Measurements from ENCODE around the gene NHLH1. TPM values are rescaled to one million over a fixed set of nuclear protein-coding genes. Genes with fewer than 3 reads are reported as not detected.

NHLH1 gene
- total and polyA plus RNA-seq, 2 of the 4 experiments (the other 2 are of a cell fraction): 0.14 TPM; not detected in 1

DNA sequence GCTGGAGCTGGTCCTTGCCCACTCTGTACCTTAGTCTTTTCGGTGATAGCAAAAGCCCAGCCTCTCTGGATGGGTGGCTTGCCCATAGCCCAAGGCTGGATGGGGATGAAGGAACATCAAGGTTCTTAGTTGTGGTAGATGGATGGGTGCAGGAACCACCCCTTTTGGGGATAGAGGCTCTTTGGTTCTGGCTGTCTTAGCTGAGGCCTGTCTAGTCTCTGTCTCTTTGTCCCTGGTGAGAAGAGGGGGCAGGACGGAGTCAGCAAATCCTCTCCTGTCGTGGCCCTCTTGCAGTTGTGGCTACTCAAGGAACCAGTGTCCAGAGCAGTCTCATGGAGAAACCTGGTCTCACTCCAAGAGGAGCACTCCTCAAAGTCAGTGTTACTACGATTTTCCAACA is 42.0 kb downstream of the NHLH1 start:
- H2AFZ ChIP-seq (replicated peaks; ENCODE audit: low read length, poor library complexity): no peak overlapping the region
- dilution Hi-C loops (cut with HindIII; ENCODE audit: low sequenced_read_pairs, unreplicated experiment): no loop called here
- H3K79me1 ChIP-seq (ENCODE audit: low read depth in 1 of 2, low read length in 2 of 2): no peaks in the 10 kb centered on the region
- POLR2A ChIA-PET (ENCODE audit: unreplicated experiment): no interaction called here
- H2BK20ac ChIP-seq (ENCODE audit: low read depth, low read length): no peak overlapping the region
- H3K4me2 ChIP-seq (ENCODE audit: low read depth, low read length): no peak overlapping the region
- no peak overlapping the region for H2AK5ac ChIP-seq (ENCODE audit: low read depth, low read length)
- CTCF ChIA-PET: no interaction called here
- no peak overlapping the region for H4K91ac ChIP-seq (ENCODE audit: insufficient read depth, low read depth, low read length)
- no peak overlapping the region for H4K8ac ChIP-seq (ENCODE audit: low read depth in 2 of 2, low read length in 2 of 2)
- no peak overlapping the region for H2BK120ac ChIP-seq (ENCODE audit: low read depth, low read length)
- no peaks in the 10 kb centered on the region for H3K9me3 ChIP-seq (ENCODE audit: control insufficient read depth, insufficient read depth, low read length)
- no CpG with 5 or more reads among the region's 4 CpGs for WGBS, 2 experiments (ENCODE audit: extremely low coverage in 2 of 2, insufficient read length in 1 of 2)
- no peaks in the 10 kb centered on the region for H4K20me1 ChIP-seq (ENCODE audit: insufficient read depth, low read length)
- no peak overlapping the region for H3K4me3 ChIP-seq (ENCODE audit: insufficient read depth, low read depth, low read length)
- intact Hi-C loops (cut with micrococcal nuclease): no loop called here
- no peak overlapping the region for H3K23ac ChIP-seq (ENCODE audit: low read depth, low read length)
- TF ChIP-seq MXI1 (IDR thresholded peaks at IDR 0.05; ENCODE audit: borderline replicate concordance, low read depth, low read length): no peak
- TF ChIP-seq POLR2A (IDR thresholded peaks at IDR 0.05; ENCODE audit: low read depth, low read length): no peak
- no peak for TF ChIP-seq SMC3 (IDR thresholded peaks at IDR 0.05; ENCODE audit: low read depth, low read length)
- TF ChIP-seq CEBPB (IDR thresholded peaks at IDR 0.05; ENCODE audit: low read depth, low read length): no peak
- TF ChIP-seq BHLHE40 (IDR thresholded peaks at IDR 0.05; ENCODE audit: low read depth, low read length): no peak
- no peak for TF ChIP-seq USF2 (IDR thresholded peaks at IDR 0.05; ENCODE audit: low read depth, low read length)
- no peak for TF ChIP-seq CHD1 (IDR thresholded peaks at IDR 0.05; ENCODE audit: low read depth, low read length)
- TF ChIP-seq, protein P1, sequence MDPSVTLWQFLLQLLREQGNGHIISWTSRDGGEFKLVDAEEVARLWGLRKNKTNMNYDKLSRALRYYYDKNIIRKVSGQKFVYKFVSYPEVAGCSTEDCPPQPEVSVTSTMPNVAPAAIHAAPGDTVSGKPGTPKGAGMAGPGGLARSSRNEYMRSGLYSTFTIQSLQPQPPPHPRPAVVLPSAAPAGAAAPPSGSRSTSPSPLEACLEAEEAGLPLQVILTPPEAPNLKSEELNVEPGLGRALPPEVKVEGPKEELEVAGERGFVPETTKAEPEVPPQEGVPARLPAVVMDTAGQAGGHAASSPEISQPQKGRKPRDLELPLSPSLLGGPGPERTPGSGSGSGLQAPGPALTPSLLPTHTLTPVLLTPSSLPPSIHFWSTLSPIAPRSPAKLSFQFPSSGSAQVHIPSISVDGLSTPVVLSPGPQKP (IDR thresholded peaks at IDR 0.05; ENCODE audit: borderline replicate concordance, low read depth, low read length): no peak
- TF ChIP-seq RFX5 (IDR thresholded peaks at IDR 0.05; ENCODE audit: low read depth, low read length): no peak
- TF ChIP-seq MAFK (IDR thresholded peaks at IDR 0.05; ENCODE audit: low read depth, low read length): no peak
- no peak for TF ChIP-seq RAD21 (IDR thresholded peaks at IDR 0.05; ENCODE audit: low read length)
- no peak for TF ChIP-seq MAZ (IDR thresholded peaks at IDR 0.05; ENCODE audit: borderline replicate concordance, low read depth, low read length)
- no peak for TF ChIP-seq FOS (IDR thresholded peaks at IDR 0.05; ENCODE audit: low read depth, low read length)
- TF ChIP-seq CTCF (conservative IDR thresholded peaks at IDR 0.05; ENCODE audit: low read depth, low read length): no peak
- TF ChIP-seq NFE2L2 (IDR thresholded peaks at IDR 0.05; ENCODE audit: low read depth, low read length): no peak
- TF ChIP-seq RCOR1 (IDR thresholded peaks at IDR 0.05; ENCODE audit: insufficient replicate concordance, low read length): no peak
- no peaks in the 10 kb centered on the region; the same call in 1 of the 2 replicates for H3K9me1 ChIP-seq (ENCODE audit: insufficient read depth, low read length)
- no peak overlapping the region for H3K9ac ChIP-seq (ENCODE audit: low read depth, low read length)
- no peak overlapping the region for H3K14ac ChIP-seq (replicated peaks; ENCODE audit: low read depth, low read length)
- no peak for DNase-seq
- no TSS peak for BruUV-seq (replicated peaks)
- in situ Hi-C loops (cut with MboI; ENCODE audit: low sequenced_read_pairs): no loop called here
- H3K36me3 ChIP-seq (ENCODE audit: control insufficient read depth, insufficient read depth, low read length): no peaks in the 10 kb centered on the region
- no peak overlapping the region for H3K56ac ChIP-seq (ENCODE audit: extremely low read depth, insufficient read depth, low read length)
- no peak overlapping the region for H2BK15ac ChIP-seq (ENCODE audit: low read depth, low read length)
- H3K4me1 ChIP-seq (ENCODE audit: control insufficient read depth, insufficient read depth, low read length): no peaks in the 10 kb centered on the region
- H3K4ac ChIP-seq (ENCODE audit: low read depth, low read length): no peak overlapping the region
- no peak overlapping the region for H3K18ac ChIP-seq (ENCODE audit: low read depth, low read length)
- no peak for ATAC-seq (ENCODE audit: low read depth)
- peaks cover 4% of the 10 kb centered on the region; the same call in 1 of the 2 replicates for H3K27me3 ChIP-seq (ENCODE audit: control insufficient read depth, insufficient read depth, low read length)
- no peak overlapping the region for H2AK9ac ChIP-seq (replicated peaks; ENCODE audit: low read depth, low read length, poor library complexity)
- H3K27ac ChIP-seq (ENCODE audit: insufficient read depth, low read length): no peak overlapping the region
- no peak overlapping the region for H2BK5ac ChIP-seq (ENCODE audit: low read depth, low read length, poor library complexity, severe bottlenecking)
- H4K5ac ChIP-seq (ENCODE audit: low read depth, low read length): no peak overlapping the region
